ENCODE measurements around the gene PERM1.
"Not testable (repeated sequence)": the region's sequence is repeated elsewhere in the genome, so short reads cannot be mapped to it uniquely, and the experiment has no call there.

Gene PERM1

DNA sequence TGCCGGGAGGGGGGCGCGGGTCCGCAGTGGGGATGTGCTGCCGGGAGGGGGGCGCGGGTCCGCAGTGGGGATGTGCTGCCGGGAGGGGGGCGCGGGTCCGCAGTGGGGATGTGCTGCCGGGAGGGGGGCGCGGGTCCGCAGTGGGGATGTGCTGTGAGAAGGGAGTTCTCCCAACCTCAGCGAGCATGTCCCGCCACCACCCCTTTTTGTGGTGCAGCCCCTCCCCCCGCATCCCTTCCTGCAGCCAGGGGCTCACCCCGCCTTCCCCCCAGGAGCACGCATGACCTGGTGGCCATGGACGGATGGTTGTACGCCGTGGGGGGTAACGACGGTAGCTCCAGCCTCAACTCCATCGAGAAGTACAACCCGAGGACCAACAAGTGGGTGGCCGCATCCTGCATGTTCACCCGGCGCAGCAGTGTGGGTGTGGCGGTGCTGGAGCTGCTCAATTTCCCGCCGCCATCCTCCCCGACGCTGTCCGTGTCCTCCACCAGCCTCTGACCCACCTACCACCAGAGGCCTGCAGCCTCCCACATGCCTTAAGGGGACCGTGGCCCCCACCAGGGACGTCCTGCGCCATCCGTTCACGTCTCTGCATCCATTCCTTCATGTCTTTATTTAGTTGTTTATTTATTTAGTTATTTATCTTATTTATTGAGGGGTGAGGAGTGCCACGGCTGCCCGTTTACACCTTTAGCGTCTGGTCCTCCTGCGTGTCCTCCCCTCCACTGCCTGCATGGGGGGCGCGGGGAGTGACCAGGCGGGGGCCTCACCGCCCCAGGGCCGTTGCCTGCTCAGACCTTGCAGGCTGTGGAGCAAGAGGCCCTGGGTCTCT is 17.0 kb downstream of the PERM1 start:
- DNase-seq: no peak

DNA sequence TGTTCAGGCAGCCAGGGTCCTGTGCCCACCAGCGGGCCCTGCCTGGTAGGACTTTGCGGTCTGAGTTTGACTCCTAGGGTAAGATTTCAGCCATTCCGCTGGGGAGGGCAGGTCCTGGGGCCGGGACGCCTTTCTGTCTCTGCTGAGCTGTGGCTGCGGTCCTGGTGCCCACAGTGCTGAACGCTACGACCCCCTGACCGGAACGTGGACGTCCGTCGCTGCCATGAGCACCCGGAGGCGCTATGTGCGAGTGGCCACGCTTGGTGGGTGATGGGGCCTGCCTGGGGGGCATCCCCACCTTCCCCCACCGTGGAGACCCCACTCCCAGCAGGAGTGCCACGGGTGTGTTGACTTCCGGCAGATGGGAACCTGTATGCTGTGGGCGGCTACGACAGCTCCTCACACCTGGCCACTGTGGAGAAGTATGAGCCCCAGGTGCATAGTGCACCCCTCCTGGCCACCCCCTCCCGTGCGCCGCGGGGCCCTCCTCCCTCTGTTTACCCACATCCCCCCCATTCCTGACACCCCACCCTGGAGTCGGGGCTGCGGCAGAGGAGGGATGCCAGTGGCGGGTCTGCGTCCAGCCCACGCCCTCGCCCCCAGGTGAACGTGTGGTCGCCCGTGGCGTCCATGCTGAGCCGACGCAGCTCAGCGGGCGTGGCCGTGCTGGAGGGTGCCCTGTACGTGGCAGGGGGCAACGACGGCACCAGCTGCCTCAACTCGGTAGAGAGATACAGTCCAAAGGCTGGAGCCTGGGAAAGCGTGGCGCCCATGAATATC is 18.0 kb downstream of the PERM1 start:
- no peak for DNase-seq

DNA sequence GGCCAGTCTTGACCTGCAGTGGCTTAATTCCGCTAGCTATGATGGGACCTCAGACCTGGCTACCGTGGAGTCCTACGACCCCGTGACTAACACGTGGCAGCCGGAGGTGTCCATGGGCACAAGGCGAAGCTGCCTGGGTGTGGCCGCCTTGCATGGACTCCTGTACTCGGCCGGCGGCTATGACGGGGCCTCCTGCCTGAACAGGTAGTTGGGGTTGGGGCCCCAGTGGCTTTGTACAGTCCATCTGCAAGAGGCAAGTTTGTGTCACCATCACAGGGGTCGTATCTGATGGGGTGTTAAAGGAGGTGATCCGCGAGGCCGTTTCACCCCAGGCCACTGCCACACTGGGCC is 18.6 kb downstream of the PERM1 start:
- DNase-seq: no peak

DNA sequence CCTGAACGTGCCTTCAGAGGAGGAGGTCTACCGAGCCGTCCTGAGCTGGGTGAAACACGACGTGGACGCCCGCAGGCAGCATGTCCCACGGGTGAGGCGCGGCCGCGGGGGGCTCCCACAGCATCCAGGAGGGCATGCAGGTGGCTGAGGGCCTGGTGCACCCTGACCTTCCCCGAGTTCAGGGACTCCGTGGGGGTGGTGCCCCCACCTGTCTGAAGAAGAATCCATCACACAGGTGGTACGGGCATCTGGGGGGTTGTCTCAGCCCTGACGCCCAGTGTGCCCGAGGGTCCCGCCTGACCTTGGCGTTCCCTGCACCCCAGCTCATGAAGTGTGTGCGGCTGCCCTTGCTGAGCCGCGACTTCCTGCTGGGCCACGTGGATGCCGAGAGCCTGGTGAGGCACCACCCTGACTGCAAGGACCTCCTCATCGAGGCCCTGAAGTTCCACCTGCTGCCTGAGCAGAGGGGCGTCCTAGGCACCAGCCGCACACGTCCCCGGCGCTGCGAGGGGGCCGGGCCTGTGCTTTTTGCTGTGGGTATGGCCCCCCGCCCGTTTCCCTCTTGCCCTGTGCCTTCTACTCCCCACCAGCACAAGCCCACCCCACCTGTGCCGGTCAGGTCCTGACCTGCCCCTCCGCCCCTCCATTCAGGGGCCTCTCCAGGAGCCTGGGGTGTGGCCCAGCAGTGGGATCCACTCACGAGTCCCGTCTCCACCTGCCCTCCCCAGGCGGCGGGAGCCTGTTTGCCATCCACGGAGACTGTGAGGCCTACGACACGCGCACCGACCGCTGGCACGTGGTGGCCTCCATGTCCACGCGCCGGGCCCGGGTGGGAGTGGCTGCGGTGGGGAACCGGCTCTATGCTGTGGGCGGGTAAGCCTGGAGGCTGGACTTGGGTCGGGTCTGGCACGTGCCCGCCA is 19.3 kb downstream of the PERM1 start:
- DNase-seq: no peak

DNA sequence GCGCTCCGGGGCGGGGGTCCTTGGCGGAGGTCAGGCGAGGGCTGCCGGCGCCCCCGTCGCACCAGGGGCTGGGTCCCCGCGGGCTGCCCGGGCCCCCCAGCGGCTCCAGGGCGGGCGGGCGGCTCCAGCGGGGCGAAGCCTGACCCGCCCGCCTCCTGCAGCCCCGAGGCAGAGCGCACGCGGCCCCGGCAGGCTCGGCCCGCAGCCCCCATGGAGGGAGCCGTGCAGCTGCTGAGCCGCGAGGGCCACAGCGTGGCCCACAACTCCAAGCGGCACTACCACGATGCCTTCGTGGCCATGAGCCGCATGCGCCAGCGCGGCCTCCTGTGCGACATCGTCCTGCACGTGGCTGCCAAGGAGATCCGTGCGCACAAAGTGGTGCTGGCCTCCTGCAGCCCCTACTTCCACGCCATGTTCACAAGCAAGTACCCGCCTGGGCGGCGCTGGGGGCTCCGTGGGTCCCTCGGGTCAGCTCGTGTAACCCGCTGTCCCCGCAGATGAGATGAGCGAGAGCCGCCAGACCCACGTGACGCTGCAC is 20.7 kb downstream of the PERM1 start:
- DNase-seq: no peak

DNA sequence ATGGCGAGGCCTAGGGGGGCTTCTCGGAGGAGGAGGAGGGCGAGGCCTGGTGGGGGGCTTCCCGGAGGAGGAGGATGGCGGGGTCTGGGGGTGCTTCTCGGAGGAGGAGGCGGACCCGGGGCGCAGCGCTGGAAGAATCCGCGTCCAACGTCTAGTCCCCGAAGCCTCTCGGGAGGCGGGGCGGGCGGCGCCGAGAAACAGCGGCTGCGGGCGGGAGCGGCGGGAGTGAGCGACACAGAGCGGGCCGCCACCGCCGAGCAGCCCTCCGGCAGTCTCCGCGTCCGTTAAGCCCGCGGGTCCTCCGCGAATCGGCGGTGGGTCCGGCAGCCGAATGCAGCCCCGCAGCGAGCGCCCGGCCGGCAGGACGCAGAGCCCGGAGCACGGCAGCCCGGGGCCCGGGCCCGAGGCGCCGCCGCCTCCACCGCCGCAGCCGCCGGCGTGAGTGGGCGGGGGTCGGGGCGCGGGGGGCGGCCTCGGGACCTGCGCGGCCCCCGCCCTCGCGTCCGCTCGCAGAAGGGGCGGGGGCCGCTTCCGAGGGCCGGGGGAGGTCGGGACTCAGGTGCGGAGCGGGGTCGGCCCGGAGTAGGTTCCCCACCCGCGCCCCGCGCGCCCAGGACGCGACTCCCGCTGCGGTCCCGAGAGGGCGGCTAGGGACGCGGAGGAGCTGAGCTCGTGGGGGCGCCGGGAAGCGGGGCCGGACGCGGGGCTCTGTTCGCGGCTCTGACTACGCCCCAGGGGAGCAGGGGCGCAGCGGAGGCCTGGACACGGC is 21.3 kb downstream of the PERM1 start, which contains the start of gene KLHL17:
Gene KLHL17 (plus strand): TSS at position 222 of the 769 bp plus-strand sequence. CDS start 110 bp downstream, at position 332.
- peak; percentile 57 to 85 (median 75) for DNase-seq

DNA sequence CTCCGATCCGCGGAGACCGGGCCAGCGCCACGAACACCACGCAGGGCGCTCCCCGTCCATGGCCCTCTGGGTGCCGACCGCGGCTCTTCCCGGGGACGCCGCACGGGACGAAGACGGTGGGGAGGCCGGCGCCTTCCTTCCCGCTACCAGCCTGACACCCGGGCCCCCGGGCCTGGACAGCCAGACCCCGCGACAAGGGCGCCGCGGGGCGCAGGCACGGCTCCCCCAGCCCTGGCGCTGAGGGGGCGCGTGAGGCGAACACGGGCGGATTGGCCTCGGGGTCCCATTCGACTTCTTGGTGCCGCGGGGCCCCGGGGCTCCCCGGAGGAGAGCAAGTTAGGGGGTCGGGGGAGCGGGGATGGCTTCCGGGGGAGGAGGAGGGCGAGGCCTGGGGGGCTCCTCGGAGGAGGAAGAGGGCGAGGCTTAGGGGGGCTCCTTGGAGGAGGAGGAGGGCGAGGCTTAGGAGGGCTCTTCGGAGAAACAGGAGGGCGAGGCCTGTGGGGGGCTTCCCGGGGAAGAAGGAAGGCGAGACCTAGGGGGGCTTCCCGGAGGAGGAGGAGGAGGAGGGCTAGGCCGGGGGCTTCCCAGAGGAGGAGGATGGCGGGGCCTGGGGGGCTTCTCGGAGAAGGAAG is 22.0 kb downstream of the PERM1 start:
- DNase-seq: no peak

DNA sequence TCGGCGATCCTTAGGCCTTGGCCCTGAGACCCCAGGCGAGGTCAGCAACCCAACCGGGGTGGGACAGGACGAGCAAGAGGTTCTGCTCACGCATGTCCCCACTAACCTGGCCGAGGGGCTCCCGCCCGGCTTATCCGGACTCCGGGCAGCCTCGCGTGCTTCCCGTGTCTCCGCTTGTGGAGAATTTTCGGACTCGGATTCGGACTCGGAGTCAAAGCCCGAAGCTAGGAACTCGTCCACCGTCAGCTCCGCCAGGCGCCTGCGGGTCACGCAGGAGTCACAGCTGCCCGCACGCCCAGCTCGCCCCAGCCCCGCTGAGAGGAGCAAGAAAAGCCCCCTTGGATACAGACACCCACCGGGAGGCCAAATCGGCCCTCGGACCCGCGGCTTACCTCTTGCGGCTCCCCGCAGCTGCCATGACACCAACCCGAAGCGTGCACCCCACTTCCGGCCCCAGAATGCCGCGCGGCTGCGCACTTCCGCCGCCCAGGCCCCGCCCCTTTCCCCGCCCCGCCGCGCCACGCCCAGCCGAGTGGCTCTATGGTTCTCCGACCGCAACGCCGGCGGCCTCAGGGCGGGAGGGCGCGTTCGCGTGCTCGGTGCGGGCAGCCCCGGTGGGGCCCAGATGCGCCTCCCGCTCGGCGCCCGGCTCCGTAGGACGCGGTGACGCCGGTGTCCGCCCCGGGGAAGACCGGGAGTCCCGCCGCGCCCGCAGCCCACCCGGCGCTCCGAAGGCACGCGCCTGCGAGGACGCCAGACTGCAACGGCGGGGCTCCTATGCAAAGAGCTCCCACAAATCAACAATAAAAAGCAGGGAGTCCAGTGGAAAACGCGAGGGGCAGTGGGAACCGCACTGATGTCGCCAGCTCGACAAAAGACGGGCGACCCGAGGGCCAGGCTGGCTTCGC is 22.8 kb downstream of the PERM1 start, which contains the start of gene NOC2L:
Gene NOC2L (minus strand): TSS at position 434 of the 908 bp plus-strand sequence. CDS start 16 bp downstream, at position 418.
- peak; percentile 81 to 96 (median 93) for DNase-seq

DNA sequence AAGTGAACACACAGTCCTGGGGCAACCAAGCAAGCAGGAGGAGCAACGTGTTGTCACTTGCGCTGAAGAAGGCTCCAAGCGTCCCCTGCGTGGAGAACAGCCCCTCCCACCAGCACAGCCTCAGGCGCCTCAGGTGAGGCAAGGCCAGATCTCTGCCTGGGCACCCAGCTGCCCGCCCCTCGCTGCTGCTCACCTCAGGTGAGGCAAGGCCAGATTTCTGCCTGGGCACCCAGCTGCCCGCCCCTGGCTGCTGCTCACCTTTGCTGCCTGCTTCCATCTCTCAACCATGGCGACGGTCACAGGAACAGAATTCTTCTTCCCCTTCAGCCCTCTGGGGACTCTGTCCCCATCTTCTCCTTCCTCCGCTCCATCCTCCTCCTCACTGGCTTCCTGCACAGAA is 25.3 kb downstream of the PERM1 start:
- no peak for DNase-seq

DNA sequence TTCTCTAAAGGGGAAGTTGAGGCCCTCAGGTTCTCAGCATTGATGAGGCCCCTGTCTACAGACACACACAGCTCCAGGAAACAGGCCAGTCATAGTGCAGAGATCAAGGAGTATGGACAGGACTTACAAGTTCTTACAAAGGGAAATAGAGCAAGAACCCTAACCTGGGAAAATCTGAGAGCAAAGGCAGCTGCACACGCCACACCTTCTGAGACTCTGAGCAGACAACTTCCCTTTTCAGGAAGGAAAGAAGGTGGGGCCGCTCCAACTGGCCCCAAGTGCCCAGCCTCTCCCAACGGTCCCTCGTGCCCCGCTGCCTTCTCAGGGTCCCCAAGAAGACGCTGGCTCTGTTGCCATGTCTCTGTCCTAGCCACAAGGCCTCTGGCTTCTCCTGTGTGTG is 26.4 kb downstream of the PERM1 start:
- DNase-seq: no peak

DNA sequence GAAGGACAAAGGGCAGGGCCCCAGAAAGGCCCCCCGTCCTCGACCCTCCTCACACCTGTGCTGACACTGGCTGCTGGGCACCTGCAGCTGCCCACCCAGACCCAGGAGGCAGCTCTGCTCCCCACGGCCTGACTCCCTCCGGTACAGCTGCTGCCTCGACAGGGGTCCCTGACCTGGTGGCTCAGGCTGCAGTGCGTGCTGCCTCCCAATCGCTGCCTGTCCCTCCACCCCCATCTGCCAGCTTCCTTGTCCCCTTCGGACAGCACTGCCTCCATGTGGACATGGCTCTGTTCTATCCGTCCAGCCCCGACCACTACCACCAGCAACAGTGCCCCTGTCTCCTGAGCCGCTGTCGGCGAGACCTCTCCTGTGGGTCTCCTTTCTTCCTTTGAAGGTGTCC is 27.0 kb downstream of the PERM1 start:
- DNase-seq: no peak

DNA sequence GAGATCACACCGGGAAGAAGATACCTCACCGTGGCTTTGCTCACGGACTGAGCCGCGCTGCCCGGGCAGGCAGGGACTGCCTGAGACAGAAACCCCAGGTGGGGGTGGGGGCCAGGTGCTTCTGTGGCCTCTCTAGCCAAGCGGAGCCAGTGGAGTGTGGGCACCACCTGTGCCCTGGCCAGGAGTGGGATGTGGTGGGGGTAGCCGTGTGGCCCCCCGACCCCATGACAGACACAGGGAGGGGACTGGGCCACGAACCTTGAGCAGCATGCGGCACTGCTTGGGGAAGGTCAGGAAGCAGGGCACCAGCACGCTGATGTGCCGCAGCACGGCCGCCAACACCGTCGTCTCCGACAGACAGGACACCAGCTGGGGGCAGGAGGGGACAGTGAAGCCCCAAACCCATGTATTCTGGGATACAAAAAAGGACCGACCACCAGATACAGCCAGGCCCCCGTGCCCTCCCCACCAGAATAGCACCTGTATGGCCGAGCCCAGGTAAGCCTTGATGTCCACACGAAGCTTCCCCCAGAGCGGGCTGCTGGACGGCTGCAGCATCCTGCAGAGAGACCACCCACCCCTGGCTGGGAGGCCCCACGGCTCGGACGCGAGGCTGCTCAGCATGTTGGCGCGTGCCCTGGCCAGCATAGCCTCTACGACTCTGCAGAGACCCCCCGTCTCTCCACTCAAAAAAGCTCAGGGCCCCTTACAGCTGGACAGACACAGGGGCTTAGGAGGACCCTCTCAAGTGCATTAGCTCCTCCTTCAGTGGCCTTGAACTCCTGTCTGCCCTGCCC is 28.2 kb downstream of the PERM1 start:
- no peak for DNase-seq

DNA sequence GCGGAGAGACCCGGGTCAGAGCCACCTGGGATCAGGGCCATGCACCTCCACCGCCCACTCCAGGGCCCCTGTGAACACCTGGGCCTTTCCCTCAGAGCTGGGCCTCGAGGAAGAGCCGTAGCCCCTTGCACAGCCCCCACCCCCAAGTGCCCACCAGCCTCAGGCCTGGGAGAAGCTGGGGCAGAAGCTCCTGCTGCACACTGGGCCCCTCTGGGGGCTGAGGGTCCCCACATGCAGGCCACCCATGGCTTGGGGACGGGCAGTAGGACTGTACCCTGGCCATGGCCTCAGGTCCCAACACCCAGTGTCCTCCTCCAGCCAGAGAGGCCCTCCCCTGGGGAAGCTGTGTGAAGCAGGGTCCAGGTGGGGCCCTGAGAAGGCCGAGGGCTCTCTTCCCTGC is 29.3 kb downstream of the PERM1 start:
- DNase-seq: no peak

DNA sequence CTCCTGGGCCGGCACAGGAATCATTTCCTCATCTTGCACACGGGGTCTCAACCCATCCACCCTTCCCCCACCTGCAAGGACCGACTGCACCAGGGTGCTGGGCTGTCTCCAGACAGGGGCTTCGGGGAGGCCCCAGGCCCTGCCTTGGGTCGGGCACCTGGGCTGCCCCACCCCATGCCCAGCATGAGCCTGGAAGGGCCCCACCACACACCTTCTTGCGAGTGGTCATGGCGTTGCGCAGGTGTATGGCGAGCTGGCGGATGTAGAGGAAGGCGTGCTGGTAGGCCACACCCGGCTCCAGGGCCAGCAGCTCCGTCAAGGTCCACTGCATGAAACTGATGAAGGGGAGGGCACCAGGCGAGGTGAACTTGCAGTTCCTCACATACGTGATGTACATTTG is 29.7 kb downstream of the PERM1 start:
- no peak for DNase-seq

DNA sequence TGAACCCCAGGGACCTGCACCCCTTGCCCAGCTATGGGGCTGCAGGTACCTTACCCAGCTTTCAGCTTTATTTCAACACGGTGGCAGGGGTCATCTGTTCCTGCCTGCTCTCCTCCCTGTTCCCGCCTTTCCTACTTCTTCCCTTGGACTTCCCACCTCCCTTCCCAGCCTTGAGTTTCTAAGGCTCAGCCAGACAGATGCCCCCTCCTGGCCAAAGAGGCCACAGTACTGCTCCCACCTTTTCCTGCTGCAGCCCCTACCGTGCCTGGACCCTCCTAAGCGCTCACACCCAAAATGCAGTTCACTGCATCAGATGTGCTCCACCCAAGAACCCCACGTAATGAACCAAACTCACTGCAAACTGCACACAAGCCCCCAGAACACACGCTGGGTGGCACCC is 30.5 kb downstream of the PERM1 start:
- no peak for DNase-seq

DNA sequence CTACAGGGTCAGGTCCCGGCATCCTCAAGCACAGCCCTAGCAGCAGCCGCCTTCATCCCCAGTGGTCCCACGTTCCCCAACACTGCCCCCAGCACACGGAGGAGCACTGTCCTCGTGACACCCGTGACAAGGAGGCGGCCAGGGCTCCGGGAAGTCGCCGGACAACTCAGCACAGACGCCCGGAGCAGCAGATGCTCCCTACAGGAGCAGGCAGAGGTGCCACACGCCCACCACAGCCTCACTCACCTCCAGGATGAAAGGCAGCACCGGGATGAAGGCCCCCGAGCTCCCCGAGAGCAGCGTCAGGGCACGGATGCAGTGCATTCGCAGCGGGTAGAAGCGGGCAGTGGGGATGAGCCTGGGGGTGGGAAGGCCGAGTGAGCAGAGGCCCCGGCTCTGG is 31.0 kb downstream of the PERM1 start:
- DNase-seq: no peak

DNA sequence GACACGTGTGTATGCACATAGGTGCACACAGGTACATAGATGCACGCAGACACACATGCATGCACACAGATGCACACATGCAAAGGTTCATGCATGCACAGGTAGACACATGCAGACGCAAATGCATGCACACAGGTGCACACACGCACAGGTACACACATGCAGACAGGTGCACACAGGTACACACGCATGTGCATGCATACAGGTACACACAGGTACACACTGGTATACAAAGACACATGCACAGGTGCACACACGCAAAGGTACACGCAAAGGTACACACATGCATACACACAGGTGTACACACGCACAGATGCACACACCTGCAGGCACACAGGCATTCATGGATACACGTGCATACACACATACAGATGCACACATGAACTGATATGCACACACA is 31.6 kb downstream of the PERM1 start:
- no peak for DNase-seq

DNA sequence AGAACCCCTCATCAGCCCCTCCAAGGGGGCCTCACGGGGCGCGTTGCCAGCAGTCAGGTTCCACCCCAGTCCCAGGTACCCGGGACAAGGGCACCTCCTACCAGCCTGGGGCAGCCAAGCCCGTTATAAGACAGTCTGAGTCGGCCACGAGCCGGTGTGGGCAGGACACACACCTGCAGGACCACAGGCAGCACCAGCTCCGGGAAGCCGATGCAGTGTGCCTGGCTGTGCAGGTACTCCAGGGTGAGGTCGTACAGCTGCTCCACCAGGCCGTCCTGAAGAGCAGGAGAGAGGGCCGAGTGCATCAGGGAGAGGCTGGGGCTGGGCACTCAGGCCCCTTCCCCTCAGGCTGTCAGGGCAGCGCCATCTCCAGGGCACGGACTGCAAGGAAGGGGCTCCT is 33.9 kb downstream of the PERM1 start:
- no peak for DNase-seq

DNA sequence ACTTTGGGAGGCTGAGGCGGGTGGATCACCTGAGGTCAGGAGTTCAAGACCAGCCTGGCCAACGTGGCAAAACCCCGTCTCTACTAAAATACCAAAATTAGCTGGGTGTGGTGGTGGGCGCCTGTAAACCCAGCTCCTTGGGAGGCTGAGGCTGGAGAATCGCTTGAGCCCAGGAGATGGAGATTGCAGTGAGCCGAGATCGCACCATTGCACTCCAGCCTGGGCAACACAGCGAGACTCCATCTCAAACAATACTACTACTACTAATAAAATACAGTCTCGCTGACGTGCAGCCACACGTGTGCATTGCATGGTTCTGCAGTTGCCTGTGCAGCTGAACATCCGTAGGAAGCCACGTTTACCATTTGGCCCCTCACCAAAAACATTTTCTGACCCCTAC is 35.1 kb downstream of the PERM1 start:
- not testable (repeated sequence) for DNase-seq
